GM19455 (cell line): ENCODE measurements around the gene ZNF394.

Experiments used
- ATAC-seq: cut with Tn5 transposase; IDR thresholded peaks from one replicate; pipeline ENCODE4 v1.9.1; 2021; ENCODE audit not compliant: unreplicated experiment

ZNF394 gene

GRCh38 chr7:99453105-99453504 lies 47.0 kb downstream of the ZNF394 start:
- ATAC-seq = no peak

GRCh38 chr7:99452541-99452940 lies 47.5 kb downstream of the ZNF394 start:
- ATAC-seq = no peak

DNA sequence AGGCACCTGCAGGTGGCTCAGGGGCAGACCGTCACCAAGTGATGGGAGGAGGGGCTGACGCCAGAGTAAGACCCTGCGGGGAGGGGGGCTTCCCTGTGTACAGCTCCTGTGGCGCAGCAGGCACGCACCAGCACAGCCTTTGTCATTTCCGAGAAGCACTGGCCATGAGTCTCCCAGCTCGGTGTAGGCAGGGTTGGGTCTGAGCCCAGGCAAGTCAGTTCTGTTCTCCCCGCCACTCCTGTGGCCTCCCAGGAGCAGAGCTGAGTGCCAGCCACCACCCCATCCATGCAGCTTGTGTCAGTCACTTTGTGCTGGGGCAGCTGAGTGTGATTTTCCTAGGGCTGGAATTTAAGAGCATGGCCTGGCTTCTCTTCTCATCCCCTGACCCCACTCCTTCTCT lies 48.1 kb downstream of the ZNF394 start:
- no peak for ATAC-seq

DNA sequence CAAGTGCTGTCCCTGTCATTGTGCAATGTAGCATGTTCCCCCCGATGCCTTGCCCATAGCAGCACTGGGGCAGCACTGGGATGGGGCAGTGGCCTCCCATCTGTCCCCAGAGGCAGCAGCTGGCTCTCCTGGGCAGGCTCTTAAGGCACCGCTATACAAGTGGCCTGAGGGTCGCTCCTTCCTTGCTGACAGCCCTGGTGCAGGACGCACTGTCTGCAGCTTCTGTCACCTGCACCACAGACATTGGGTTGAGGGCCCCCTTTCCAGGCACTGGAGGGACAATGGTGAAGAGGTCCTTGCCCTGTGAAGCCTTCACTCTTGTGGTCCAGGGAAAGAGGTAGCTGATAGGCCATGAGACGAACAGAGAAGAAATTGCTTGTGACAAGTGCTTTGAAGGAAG lies 50.8 kb downstream of the ZNF394 start:
- ATAC-seq = no peak

DNA sequence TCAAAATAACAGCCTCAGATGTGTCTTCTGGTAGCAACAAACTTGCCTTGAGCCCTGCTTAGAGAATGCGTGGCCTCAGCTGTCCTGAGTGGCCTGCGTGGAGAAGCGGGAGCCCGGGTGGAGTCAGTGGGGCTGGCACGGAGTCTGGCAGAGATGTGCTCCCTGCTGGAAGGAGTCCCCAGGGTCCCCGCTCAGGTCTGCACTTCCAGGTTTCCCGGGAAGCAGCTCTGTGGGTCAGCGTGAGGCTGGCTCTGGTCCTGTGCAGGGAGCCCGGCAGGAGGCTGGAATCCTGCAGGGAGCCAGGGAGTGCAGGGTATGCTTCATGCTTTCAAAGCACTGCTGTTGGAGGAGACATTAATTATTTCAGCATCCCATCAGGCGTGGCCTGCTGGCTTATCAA lies 51.2 kb downstream of the ZNF394 start:
- no peak for ATAC-seq

GRCh38 chr7:99447943-99448342 lies 52.1 kb downstream of the ZNF394 start:
- no peak for ATAC-seq

DNA sequence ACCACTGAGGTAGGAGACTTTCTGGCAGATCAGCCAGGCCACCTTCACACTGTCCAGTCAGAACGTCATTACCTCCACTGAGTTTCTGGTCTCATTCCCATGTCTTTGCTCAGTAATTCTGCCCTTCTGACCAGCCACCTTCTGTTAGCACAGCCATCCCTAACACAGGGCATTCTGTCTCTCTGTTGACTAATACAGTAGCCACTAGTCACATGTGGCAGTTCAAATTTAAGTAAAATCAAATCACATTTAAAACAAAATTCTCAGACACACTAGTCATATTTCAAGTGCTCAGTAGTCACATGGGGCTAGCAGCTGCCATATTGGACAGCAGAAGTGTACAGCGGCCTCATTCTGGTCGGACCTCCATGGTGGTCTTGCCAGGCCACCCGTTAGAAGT lies 54.0 kb downstream of the ZNF394 start:
- ATAC-seq = no peak
